ENCODE results near the gene C16orf92. TPM values are rescaled to one million over a fixed set of nuclear protein-coding genes. Genes with fewer than 3 reads are reported as not detected.
"Not testable (repeated sequence)": the region's sequence is repeated elsewhere in the genome, so short reads cannot be mapped to it uniquely, and the experiment has no call there.

The C16orf92 gene
- total RNA-seq, 3 donors from 2014 or later = not detected

DNA sequence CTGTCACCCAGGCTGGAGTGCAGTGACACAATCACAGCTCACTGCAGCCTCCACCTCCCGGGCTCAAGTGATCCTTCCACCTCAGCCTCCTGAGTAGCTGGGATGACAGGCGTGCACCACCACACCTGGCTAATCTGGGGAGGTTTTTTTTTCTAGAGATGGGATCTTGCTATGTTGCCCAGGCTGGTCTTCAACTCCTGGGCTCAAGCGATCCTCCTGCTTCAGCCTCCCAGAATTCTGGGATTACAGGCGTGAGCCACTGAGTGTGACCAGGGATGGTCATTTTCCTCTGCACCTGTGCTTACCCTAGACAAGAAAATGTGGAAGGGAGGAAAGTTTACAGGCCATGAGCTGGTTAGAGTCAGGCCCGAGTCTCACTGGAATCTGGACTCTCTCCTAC, 17.7 kb downstream of the C16orf92 start:
- DNase-seq; H3K36me3 Mint-ChIP-seq (ENCODE audit: insufficient read depth); H3K4me3 Mint-ChIP-seq; H3K9me3 Mint-ChIP-seq; ATAC-seq; H3K27me3 Mint-ChIP-seq (ENCODE audit: low read depth); H3K4me1 Mint-ChIP-seq (ENCODE audit: low read depth): not testable (repeated sequence)

DNA sequence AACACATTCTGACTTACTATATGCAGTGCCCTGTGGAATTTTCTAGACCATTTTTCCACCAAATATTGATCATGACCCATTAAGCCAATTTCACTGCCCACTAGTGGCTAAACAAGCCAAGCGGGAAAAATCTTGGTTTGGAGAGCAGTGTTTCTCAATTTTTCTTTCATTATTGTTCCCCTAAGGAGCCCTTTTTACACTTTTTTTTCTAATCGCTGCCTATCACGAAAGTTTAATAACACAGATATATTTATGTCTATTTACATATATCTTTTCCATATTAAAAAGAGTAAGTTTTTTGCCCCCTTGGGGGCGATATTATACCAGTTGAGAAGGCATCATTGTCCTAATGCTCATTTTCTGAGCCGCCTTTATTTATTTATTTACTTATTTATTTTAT, 18.8 kb downstream of the C16orf92 start:
- Mint-ChIP-seq H3K4me3 (no peak overlapping the region), H3K4me1 (ENCODE audit: low read depth) (no peaks in the 10 kb centered on the region), H3K27me3 (ENCODE audit: low read depth) (peaks cover 2% of the 10 kb centered on the region), H3K36me3 (ENCODE audit: insufficient read depth) (no peaks in the 10 kb centered on the region), H3K9me3 (no peaks in the 10 kb centered on the region)
- no peak for DNase-seq
- no peak for ATAC-seq

DNA sequence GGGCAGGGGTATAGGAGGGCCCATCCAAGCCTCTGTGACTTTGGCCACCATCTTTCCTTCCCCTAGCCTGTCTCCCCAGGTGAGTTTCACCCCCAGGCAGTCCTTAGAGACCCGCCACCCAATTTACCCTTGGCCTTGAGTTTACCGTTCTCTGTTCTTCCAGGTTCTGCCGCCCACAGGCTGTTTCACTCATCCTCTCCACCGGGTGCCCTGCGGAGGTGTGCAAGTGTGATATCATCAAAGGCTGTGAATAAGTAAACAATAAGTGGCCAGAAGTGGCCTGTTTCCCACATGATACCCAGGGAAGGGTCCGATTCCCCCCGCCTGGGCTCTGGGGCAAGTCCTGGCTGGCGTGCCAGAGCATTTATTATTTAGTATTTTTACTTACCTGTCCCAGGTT, 23.2 kb downstream of the C16orf92 start:
- DNase-seq (no peak), ATAC-seq (no peak)
- H3K4me3 Mint-ChIP-seq = no peak overlapping the region
- no peaks in the 10 kb centered on the region for H3K4me1 Mint-ChIP-seq (ENCODE audit: low read depth)
- no peaks in the 10 kb centered on the region for H3K36me3 Mint-ChIP-seq (ENCODE audit: insufficient read depth)
- H3K9me3 Mint-ChIP-seq = no peaks in the 10 kb centered on the region
- no peaks in the 10 kb centered on the region for H3K27me3 Mint-ChIP-seq (ENCODE audit: low read depth)

DNA sequence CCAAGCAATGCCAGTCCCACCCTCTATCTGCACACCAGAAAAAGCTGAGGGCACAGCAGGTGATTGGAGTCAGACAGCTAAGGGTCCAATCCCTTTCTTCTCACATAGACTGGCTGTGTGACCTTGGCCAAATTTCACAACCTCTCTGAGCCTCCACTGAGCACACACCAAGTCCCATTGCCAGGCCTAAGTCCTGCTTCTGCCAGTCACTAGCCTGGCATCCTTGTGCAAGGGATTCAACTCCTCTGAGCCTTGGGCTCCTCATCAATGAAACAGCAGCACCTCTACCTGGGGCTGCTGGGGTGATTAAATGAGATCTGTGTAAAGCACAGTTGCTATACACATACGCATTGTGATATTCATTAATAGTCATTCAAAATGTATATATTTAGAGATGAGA, 23.6 kb downstream of the C16orf92 start:
- Mint-ChIP-seq H3K27me3 (ENCODE audit: low read depth) (no peaks in the 10 kb centered on the region), H3K4me1 (ENCODE audit: low read depth) (peaks cover 2% of the 10 kb centered on the region), H3K36me3 (ENCODE audit: insufficient read depth) (no peaks in the 10 kb centered on the region), H3K4me3 (no peak overlapping the region), H3K9me3 (no peaks in the 10 kb centered on the region)
- no peak for DNase-seq
- ATAC-seq = no peak

DNA sequence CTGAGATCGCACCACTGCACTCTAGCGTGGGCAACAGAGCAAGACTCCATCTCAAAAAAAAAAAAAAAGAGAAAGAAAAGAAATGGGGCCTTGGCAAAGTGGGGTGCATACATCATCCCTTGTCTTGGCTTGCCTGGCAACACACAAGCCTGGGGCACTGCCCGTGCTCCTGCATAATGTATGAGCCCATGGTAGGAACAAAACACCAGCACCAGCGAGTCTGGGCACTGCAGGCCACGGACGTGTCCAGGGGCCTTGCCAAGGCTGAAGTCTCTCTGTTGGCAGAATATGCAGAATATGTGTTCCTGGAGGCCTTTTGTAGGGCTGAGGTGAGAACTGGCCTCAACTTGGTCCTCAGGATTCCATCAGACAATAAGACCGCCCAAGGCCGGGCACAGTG, 26.9 kb downstream of the C16orf92 start:
- no peaks in the 10 kb centered on the region for H3K36me3 Mint-ChIP-seq (ENCODE audit: insufficient read depth)

DNA sequence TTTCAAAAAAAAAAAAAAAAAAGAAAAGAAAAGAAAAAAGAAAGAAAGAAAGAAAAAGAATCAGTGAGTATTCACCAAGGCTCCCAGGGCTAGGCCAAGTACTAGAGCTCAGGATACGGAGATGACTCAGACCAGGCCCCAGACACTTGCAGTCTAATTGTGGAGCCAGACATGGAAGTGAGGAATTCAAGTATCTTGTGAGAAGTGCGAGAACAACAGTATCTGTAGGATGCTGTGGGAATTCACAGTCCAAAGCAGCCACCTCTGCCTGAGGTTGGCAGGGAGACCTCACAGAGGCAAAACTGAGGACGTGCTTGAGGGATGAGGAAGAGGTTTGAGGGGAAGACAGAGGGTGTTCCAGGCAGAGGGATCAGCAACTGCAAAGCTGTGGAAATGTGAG, 28.5 kb downstream of the C16orf92 start:
- H3K9me3 Mint-ChIP-seq = no peaks in the 10 kb centered on the region
- no peaks in the 10 kb centered on the region for H3K36me3 Mint-ChIP-seq (ENCODE audit: insufficient read depth)
- H3K4me1 Mint-ChIP-seq (ENCODE audit: low read depth) = peaks cover 20% of the 10 kb centered on the region
- H3K4me3 Mint-ChIP-seq = peak overlapping the region; percentile 40
- no peaks in the 10 kb centered on the region for H3K27me3 Mint-ChIP-seq (ENCODE audit: low read depth)
- DNase-seq (no peak), ATAC-seq (no peak)

More for the DNA sequence above, 26.9 kb downstream of the C16orf92 start:
- H3K27me3 Mint-ChIP-seq (ENCODE audit: low read depth) = no peaks in the 10 kb centered on the region
- peaks cover 14% of the 10 kb centered on the region for H3K4me1 Mint-ChIP-seq (ENCODE audit: low read depth)
- no peaks in the 10 kb centered on the region for H3K9me3 Mint-ChIP-seq
- no peak for DNase-seq
- no peak overlapping the region for H3K4me3 Mint-ChIP-seq
- no peak for ATAC-seq

DNA sequence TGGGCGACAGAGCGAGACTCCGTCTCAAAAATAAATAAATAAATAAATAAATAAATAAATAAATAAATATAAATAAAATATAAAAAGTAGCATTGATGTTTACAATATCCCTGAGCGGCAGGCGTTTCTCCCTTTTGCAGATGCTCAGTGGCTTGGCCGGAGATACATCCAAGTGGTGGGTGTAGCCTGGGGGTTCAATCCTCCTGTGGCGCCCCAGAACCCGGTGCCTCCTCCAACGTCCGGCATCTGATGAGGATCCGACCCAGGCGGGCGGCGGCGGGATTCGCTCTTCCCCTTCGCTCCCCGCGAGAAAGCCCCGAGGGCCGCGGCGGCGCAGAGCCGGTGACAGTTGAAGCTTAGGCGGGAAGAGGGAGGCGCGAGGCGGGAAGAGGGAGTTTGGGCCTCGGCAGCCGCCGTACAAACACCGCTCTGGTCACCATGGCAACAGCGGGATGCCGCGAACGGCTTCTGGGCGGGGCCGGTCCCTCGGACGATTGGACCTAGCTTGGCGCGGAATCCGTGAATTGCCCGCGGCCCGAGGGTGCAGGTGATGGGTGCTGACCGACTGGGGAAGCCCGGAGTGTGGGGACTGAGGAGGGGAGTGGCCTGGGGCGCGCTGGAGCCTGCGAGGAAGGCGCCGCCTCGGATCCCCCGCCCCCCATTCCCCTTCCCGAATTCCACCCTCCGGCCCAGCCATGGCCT, 29.8 kb downstream of the C16orf92 start:
- peak; percentile 87 for DNase-seq
- Mint-ChIP-seq H3K9me3 (no peaks in the 10 kb centered on the region), H3K4me3 (peak overlapping the region; percentile 86), H3K4me1 (ENCODE audit: low read depth) (peaks cover 20% of the 10 kb centered on the region), H3K27me3 (ENCODE audit: low read depth) (no peaks in the 10 kb centered on the region), H3K36me3 (ENCODE audit: insufficient read depth) (no peaks in the 10 kb centered on the region)
- ATAC-seq = peak; percentile 85 to 86

DNA sequence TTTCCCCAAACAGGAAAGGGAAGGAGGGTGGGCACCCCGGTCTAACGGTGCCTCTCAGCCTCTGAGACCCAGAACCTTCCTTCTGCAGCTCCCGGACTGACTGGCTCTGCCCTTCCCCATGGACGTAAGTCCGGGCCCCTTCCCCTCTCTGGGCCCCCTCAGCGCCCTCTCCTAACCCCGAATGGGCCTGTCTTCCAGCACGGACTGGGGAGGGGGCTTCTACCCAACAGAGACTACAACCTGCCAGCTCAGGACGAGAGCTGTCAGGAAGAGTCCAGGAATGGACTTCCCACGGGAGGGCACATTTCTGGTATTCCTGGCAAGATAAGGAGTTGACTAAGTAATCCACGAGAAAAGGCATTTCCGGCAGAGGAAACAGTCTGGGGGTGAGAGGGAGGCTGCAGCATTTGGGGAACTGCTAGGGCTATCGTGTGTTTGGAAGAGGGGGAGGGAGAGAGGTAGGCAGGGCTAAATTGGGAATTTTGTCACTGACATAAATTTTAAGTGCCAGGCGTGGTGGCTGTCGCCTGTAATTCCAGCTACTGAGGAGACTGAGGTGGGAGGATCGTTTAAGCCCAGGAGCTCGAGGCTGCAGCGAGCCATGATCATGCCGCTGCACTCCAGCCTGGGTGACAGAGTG, 30.5 kb downstream of the C16orf92 start:
- ATAC-seq (peak; percentile 9 to 36), DNase-seq (no peak)
- Mint-ChIP-seq H3K4me1 (ENCODE audit: low read depth) (peaks cover 20% of the 10 kb centered on the region), H3K9me3 (no peaks in the 10 kb centered on the region), H3K27me3 (ENCODE audit: low read depth) (no peaks in the 10 kb centered on the region), H3K4me3 (peak overlapping the region; percentile 86), H3K36me3 (ENCODE audit: insufficient read depth) (no peaks in the 10 kb centered on the region)

DNA sequence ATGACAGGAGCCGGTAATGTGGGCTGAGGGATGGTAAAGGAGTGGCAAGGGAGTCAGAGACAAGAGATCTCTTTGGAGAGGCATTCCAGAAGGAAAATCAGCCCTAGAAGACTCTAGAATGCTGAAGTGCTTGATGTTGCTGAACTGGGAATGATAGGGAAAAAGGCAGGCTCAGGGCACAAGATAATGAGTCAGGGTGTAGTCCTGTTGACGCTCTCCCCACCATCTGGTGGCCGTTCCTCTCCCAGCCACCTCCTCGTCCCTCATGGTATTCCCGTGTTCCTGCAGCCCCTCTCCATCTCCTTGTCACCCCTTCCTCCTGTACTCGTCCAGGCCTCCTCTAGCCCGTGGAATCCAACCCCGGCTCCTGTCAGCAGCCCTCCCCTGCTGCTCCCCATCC, 31.5 kb downstream of the C16orf92 start:
- no peak for DNase-seq
- no peak for ATAC-seq
- no peaks in the 10 kb centered on the region for H3K36me3 Mint-ChIP-seq (ENCODE audit: insufficient read depth)
- H3K9me3 Mint-ChIP-seq = no peaks in the 10 kb centered on the region
- H3K4me1 Mint-ChIP-seq (ENCODE audit: low read depth) = peaks cover 20% of the 10 kb centered on the region
- peak overlapping the region; percentile 49 for H3K4me3 Mint-ChIP-seq
- H3K27me3 Mint-ChIP-seq (ENCODE audit: low read depth) = no peaks in the 10 kb centered on the region

DNA sequence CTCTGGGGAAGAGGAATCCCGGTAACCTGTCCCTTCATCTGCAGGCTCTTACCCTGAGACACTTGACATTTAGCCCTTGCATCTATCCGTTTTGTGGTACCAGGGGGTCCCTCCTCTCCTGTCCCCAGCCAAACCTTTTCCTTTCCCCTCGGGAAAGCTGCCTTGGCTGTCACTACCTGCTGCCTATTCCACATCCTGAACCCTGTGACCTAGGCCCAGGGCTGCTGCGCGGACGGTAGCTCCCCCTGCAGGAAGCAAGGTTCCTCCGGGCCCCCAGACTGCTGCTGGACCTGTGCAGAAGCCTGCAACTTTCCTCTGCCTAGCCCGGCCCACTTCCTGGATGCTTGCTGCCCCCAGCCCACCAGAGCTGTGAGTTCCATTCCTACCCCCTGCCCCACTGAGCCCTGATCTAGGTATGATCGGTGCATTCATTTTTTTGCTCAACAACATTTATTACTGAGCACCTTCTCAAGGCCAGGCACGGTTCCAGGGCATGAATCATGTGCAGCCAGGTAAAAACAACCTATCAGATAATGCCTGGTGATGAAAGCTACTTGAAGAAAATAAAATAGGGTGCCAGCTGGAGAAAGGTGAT, 32.1 kb downstream of the C16orf92 start:
- no peaks in the 10 kb centered on the region for H3K36me3 Mint-ChIP-seq (ENCODE audit: insufficient read depth)
- peak; percentile 65 to 72 for ATAC-seq
- DNase-seq = peak; percentile 22
- no peaks in the 10 kb centered on the region for H3K9me3 Mint-ChIP-seq
- peaks cover 20% of the 10 kb centered on the region for H3K4me1 Mint-ChIP-seq (ENCODE audit: low read depth)
- no peaks in the 10 kb centered on the region for H3K27me3 Mint-ChIP-seq (ENCODE audit: low read depth)
- H3K4me3 Mint-ChIP-seq = peak overlapping the region; percentile 34

DNA sequence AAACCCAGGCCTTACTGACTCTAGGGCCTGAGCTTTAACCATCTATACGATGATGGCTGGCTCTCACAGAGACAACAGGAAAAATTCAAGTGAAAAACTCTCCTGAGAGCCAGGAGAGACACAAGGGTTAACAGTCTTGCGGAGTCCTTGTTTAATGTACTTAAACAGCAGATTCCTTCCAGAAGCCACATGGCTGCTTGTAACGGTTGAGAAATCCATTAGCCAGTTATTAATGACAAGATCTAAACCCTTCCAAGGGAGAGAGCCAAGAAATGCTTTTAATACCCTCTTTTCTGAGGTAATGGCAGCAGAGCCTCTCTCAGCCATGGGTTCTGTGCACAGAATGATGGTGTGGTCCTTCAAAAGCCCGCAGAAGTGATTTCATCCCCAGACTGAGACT, 37.3 kb downstream of the C16orf92 start:
- ATAC-seq (no peak), DNase-seq (no peak)
- Mint-ChIP-seq H3K4me1 (ENCODE audit: low read depth) (peaks cover 6% of the 10 kb centered on the region), H3K36me3 (ENCODE audit: insufficient read depth) (no peaks in the 10 kb centered on the region), H3K4me3 (no peak overlapping the region), H3K9me3 (no peaks in the 10 kb centered on the region), H3K27me3 (ENCODE audit: low read depth) (no peaks in the 10 kb centered on the region)

DNA sequence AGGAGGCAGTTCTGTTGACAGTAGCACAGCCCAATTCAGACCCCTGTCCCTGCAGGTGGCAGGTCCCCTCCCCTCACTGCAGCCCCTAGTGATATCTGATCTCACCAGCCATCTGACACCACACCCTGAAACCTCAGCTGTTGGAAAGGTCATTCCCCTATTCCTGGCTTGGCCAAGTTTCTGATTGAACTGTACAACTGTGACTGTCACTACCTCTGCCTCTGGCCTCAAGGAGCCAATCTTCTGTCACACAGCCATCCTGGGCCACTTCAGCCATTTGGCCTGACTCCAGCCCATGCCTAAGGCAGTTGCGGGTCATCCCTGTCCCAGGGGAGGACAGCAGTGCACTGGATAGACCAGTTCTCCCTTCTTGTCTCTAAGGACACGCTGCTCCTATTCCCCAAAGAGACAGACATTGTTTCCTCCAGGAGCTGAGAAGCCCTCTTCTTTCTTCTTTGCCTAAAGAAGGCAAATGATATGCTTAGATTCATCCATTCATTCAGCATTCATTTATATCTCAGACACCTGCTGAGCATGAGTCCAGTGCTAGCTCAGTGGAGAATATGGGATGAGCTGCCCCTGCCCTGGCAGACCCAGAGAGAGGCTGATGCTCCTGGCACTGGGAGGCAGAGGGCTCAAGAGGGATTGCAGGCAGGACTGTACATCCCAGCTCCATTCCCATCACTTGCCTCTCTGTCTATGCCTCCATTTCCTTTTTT, 38.0 kb downstream of the C16orf92 start:
- no peak overlapping the region for H3K4me3 Mint-ChIP-seq
- H3K9me3 Mint-ChIP-seq = no peaks in the 10 kb centered on the region
- H3K4me1 Mint-ChIP-seq (ENCODE audit: low read depth) = peaks cover 5% of the 10 kb centered on the region
- DNase-seq (no peak), ATAC-seq (no peak)
- no peaks in the 10 kb centered on the region for H3K36me3 Mint-ChIP-seq (ENCODE audit: insufficient read depth)
- H3K27me3 Mint-ChIP-seq (ENCODE audit: low read depth) = no peaks in the 10 kb centered on the region

DNA sequence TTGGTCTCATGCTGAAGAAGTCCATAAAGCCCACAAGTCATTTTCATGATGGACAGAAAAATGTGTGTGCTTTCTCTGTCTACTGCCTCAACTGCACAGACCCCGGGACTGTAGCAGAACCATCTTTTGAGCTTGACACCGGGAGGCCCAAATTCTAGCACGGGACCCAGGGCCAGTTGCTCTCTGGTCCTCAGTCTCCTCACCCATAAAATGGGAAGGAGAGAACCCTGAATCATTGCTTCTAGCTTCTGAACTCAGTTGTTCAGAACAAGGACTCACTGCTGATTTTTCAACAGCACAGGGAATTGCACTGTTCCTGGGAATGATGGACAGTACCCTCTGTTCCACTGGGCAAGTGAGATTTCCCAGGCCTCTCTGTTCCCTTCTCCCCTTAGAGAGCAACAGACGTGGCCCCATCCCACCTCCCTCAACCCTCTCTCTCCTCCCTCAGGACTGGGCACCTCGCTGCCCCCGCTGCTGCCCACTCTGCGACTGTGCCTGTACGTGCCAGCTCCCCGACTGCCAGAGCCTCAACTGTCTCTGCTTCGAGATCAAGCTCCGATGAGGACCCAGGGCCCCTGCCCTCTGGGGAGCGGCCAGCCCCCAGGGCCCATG, 40.4 kb downstream of the C16orf92 start:
- no peaks in the 10 kb centered on the region for H3K27me3 Mint-ChIP-seq (ENCODE audit: low read depth)
- peak overlapping the region; percentile 98 for H3K4me3 Mint-ChIP-seq
- H3K9me3 Mint-ChIP-seq = no peaks in the 10 kb centered on the region
- ATAC-seq = no peak
- peaks cover 19% of the 10 kb centered on the region for H3K4me1 Mint-ChIP-seq (ENCODE audit: low read depth)
- peaks cover 14% of the 10 kb centered on the region for H3K36me3 Mint-ChIP-seq (ENCODE audit: insufficient read depth)
- DNase-seq = no peak
